NOMO-1 treated with DMSO at 0.1 percent for 48 hours (cell line): ENCODE measurements around the gene HRC.

ENCODE experiments used
- DNase-seq: peaks from one replicate; lab custom pipeline; 2025; ENCODE audit not compliant: unreplicated experiment; lab: John Stamatoyannopoulos, UW

HRC gene

DNA sequence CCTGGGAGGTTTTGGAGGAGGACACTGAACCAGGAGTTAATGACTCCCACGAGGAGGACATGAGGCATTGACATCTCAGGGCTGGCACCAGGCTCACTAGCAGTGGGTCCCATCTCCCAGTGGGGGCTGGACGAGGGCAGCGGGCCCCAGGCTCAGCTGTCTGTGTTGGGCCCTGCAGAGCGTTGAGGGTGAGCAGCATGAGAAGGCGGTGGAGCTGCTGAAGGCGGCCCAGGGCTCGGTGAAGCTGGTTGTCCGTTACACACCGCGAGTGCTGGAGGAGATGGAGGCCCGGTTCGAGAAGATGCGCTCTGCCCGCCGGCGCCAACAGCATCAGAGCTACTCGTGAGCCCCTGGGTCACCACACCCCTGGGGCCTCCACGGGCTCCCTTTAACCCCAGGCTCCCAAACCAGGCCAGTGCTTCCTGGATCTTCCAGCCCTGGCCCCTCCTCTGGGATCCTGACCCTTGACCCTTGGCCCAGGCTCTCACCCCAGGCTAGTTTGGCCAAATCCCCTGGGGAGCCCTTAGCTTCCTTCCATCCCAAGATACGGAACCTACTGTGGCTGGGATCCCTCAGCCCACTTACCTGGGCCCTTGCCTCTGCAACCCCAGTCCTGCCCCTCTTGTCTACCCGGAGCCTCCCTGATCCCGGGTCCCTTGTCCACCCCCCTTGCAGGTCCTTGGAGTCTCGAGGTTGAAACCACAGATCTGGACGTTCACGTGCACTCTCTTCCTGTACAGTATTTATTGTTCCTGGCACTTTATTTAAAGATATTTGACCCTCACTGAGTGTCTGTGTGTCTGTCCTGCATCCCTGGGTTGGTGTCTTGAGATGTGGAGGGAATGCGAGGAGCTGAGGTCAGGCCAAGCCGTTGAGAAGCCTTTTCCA is 37.3 kb downstream of the HRC start:
- no peak for DNase-seq

DNA sequence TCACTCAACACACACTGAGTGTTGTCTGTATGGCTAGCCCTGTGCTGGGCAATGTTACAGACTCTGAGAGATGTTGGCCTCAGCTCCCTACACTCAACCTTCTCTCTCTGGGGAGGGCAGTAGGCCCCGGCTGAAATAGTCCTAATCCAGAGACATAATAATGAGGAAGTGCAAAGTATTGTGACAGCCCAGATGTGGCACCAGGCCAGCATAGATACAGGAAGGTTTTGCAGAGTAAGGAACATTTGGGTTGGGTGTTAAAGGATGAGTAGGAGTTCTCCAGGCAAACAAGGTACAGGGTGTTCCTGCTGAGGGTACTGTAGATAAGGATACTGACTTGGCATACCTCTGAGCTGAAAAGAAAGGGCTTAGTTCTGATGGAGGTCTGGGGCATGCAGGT is 38.7 kb downstream of the HRC start:
- DNase-seq: peak; percentile 63

DNA sequence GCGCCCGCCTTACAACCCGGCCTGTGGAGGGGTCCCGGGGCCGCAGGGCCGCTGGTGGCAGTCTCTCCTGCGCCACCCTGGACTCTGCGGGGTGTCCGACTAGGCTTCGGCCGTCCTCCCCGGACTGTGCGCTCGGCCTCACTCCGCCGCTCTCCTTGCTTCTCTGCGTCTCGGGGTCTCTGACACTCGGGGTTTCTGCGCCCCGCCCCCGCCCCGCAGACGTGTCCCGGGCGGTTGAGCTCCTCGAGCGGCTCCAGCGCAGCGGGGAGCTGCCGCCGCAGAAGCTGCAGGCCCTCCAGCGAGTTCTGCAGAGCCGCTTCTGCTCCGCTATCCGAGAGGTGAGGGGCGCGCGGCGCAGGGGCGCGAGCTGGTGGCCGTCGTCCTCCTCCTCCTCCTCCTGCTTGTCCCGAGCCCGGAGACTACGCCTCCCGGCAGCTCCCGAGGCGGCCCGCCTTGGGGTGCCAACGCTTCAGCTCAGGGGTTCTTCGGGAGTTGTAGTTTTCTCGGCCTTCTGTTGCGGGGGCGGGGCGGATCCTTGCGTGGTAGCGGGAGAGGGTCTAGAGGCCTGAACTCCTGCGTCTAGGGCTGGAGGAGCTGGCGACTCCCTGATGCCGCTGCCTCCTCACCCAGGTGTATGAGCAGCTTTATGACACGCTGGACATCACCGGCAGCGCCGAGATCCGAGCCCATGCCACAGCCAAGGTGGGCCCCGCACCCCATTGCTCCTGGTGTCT is 40.4 kb downstream of the HRC start:
- DNase-seq: no peak

DNA sequence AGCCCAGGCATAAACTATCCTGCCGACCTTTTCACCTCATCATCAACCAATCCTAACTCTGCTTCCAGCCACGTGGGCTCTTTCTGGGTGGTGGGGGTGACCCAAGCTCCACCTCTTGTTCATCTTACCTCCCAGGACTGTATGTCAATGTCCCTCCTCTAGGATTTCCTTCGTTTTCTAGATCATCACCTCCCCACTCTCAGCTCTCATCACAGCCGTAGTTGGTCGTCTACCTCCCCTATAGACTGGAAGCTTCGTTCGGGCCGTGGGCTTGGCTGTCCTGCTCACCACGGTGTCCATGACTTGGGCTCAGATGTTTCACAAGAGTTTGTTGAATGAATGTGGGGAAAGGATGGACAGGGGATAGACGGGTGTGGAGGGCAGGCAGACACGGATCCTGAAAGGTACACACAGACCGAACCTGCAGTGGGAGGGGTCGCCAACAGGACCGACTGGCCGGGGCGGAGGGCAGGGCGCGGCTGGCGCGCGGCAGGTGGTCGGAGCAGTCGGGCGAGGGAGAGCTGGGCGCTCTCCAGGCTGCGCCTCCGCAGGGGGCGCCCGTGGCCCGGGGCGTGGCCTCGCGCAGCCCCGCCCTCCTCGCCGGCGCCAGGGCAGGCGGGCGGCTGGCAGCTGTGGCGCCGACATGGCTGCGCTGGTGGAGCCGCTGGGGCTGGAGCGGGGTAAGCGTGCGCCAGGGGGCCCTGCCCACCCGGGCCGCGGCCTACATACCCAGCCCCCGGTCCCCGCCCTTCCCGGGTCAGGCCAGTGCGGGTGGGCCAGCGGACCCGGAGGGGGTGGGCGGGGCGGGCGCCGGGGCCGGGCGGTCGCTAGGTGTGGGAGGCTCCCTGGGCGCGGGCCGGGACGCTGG is 41.2 kb downstream of the HRC start, which contains the start of gene LIN7B:
LIN7B (plus strand) TSS at position 609 of the 868 bp plus-strand sequence; CDS start at position 644, 35 bp downstream.
- peak; percentile 64 for DNase-seq

DNA sequence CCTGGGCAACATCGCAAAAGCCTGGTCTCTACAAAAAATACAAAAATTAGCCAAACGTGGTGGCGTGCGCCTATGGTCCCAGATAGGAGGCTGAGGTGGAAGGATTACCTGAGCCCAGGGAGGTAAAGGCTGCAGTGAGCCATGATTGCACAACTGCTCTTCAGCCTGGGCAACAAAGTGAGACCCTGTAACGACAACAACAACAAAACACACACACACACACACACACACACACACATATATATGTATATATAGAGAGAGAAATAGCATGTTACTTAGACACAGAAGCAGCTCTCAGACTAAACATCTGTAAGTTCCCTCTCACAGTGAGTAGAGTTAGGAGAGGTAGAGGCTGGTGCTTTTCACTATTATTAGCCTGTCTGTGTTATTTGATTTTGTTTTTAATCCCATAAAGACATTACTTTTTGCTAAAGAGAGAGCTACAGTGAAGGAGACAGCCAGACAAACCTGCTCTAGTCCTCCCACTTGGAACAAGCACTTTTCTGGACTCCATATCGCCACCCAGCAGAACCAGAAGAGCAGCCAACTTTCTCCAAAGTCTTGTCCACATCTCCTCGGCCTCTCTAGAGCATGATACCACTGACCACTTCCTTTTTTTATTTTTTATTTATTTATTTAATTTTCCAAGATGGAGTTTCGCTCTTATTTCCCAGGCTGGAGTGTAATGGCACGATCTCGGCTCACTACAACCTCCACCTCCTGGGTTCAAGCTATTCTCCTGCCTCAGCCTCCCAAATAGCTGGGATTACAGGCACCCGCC is 43.8 kb downstream of the HRC start:
- no peak for DNase-seq

DNA sequence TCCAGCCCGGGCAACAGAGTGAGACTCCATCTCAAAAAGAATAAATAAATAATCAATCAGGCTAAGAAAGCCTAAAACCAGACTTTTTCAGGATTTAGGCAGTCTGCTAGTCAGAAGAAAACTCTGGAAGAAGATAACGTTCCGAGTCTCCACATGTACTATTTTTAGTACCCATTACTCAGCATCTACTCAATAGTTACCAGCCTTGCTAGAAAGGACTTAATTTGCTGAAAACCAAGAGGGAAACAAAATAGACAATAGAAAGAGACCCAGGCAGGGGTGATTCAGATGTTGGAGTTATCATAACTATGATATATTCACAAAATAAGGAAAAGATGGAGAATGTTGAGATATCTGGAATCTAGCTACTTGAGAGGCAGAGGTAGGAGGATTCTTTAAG is 44.6 kb downstream of the HRC start:
- DNase-seq: no peak

DNA sequence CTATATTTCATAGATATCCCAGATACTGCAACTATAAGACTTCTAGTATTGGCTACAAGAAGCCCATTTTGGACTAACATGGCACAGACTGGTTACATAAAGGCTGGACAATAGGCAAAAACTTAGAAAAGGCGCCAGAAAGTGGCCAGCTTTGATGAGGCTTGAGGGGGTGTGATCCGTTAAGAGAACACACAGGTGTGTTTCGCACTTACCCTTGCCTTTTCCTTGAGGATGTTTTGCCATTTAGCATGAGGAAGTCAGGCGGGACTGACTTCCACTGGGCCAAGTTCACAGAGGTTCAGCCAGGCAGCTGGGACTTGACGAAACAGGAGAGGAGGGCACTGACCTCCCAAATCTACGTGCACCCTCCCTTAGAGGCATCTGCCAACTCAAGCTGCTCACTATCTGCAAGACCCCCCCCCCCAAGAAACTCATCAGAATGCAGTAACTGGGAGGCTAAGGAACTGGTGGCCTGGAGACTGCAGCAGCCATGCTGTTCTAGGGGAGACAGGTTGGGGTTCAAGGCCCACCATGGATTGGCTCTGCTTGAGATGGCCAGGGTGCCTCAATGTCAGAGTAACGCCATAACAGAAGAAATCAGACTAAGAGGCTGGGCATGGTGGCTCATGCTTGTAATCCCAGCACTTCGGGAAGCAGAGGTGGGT is 45.5 kb downstream of the HRC start:
- DNase-seq: no peak

DNA sequence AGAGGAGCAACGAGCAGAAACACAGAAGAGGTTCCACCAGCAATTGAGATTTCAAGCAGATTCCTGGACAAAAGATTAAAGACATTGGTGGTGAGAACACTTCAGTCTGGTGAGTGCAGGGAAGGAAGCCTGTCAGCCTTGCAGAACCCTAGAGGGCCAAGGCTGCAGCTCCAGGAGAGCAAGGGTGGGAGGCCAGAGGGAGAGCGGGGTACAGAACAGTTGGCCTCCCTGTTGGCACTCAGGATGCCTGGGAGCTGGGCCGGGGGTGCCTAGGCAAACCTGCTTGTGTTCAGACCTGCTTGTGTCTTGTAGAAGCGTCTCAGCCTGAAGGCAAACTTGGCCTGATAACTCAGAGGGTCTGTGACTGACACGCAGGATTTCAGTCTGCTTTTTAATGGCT is 46.1 kb downstream of the HRC start:
- no peak for DNase-seq

DNA sequence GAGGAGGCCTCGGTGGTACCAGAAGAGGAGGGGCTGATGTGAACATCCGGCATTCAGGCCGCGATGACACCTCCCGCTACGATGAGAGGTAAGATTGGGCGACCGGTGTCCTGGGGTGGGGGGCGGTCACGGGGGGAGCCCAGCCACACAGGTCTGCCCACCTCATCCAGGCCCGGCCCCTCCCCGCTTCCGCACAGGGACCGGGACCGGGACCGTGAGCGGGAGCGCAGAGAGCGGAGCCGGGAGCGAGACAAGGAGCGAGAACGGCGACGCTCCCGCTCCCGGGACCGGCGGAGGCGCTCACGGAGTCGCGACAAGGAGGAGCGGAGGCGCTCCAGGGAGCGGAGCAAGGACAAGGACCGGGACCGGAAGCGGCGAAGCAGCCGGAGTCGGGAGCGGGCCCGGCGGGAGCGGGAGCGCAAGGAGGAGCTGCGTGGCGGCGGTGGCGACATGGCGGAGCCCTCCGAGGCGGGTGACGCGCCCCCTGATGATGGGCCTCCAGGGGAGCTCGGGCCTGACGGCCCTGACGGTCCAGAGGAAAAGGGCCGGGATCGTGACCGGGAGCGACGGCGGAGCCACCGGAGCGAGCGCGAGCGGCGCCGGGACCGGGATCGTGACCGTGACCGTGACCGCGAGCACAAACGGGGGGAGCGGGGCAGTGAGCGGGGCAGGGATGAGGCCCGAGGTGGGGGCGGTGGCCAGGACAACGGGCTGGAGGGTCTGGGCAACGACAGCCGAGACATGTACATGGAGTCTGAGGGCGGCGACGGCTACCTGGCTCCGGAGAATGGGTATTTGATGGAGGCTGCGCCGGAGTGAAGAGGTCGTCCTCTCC is 47.4 kb downstream of the HRC start:
- no peak for DNase-seq

DNA sequence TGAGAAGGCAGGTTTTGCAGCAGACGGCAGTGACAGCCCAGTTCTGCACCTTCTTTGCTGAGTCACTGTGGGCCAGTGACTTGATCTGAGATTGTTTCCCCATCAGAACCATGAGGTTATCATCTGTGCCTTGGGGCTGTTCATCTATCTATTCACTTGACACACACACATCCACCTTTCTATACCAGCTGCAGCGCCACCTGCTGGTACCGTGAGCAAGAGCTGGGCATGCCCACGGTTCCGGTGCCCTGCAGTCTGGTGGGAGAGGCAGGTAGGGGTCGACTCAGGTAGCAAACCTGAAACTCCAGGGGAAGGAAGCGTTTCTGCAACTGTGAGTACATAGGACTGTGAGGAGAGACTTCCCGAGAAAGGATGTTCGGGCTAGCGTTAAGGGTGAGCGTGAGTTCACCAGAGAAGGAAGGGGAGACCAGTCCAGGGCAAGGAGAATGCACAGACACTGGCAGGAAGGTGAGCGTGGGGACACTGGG is 48.5 kb downstream of the HRC start:
- DNase-seq: peak; percentile 37

DNA sequence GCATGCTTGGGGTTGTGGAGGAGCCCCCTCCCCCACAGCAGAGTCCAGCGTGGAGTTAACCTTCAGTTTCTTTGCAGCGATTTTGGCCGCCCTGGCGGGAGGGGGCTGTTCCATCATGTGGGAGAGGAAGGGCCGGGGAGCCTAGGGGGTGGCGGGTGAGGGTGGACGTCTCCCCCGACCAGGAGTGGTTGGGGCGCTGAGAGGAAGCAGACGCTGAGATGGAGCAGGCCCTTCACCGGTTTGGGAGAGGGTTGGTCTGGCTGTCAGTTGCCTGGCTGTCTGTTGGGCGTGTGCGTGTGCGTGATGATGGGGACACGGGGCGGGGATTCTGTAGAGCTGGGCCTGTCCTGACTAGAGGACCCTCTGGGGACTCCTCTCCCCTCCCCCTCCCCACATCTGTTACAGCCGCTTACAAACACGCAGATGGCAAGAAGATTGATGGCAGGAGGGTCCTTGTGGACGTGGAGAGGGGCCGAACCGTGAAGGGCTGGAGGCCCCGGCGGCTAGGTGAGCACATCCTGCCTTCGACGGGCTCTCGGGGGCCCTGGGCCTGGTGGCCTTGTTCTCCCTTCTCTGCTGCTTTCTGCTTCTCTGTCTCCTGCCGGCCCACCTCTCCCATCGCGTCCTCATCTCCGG is 50.8 kb downstream of the HRC start:
- no peak for DNase-seq

DNA sequence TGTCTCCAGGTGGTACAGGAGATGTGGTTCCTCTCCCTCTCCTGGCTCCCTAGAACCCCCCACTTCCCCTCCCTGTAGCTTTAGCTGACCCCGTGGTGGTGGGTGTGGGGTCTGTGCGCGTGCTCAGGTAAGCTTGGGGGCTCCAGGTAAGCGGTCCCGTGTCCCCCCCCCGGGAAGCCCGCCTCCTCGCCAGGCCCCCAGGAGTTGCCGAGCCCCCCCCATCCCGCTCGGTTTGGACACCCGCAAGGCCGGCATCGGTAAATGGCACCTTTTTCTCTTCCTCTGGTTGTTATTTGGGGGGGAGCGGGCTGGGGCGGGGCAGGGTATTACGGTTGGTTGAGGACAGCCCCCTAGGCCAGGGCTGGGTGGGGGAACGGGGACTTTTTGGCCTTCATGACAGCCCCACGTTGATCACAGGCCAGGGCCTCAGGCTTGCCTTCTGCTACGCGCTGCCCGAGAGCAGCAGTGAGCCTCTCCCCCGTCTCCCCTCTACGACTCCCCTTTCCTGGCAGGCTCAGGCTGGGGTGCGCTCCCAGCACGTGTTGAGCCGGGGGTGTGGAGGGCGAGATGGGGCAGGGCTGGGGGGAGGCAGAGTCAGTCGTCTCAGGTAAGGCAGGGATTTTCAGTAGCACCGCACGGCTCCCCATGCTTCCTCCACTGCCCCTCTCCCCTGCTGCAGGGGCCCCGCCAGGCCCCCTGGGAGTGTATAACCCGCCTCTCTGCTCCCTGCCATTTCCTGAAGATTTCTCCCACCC is 51.7 kb downstream of the HRC start:
- DNase-seq: no peak

DNA sequence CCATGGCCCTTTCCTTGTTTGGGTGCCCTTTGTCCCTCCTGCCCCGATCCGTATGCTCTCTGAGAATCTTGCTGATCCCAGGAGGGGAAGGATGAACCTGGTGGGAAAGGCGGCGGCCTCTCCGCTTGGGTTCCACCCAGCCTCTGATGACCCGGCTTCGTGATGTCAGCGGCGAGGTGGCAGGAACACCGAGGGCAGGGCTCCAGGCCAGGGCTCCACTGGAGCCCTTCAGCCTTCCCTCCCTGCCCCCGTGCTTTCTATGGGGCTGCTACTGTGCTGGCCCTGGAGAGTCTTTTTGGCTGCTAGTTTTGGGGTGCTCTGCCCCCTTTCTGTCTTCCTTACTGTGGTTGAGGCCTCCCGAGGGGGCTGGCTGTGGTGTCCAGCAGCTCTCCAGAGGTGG is 52.9 kb downstream of the HRC start:
- DNase-seq: no peak
